Measurements from ENCODE around the gene SPATA6L.

The SPATA6L gene

DNA sequence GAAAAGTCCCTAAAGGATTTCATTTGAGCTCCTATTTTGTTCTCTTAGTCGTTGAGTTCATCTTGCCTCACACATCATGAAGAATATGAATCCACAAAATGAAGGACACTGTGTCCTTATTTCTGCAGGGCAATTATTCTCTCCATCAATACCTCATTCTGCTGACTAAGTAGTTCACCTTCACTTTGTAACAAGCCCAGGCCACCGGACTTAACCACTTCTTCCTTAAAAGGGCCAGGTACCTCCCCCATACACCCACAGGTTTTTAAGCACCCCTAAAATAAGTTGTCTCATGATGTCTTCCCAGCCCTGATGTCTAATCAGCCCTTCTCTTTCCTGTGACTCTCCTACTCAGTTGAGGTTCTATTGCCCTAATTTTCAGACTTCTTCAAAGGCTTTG, 71.3 kb downstream of the SPATA6L start:
- no peak overlapping the region for H3K4me3 ChIP-seq (ENCODE audit: low read depth, low read length)
- ChIA-PET CTCF (interaction anchor here (2.0 kb wide), 1 partner anchor 10 kb away, joined by 12 read pairs; no protein-coding TSS in a partner anchor), POLR2A (no interaction called here)
- no peak for DNase-seq (ENCODE audit: low read depth, low spot score)
- TF ChIP-seq, protein P1, sequence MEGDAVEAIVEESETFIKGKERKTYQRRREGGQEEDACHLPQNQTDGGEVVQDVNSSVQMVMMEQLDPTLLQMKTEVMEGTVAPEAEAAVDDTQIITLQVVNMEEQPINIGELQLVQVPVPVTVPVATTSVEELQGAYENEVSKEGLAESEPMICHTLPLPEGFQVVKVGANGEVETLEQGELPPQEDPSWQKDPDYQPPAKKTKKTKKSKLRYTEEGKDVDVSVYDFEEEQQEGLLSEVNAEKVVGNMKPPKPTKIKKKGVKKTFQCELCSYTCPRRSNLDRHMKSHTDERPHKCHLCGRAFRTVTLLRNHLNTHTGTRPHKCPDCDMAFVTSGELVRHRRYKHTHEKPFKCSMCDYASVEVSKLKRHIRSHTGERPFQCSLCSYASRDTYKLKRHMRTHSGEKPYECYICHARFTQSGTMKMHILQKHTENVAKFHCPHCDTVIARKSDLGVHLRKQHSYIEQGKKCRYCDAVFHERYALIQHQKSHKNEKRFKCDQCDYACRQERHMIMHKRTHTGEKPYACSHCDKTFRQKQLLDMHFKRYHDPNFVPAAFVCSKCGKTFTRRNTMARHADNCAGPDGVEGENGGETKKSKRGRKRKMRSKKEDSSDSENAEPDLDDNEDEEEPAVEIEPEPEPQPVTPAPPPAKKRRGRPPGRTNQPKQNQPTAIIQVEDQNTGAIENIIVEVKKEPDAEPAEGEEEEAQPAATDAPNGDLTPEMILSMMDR (IDR thresholded peaks at IDR 0.05; ENCODE audit: insufficient read depth, low read length, missing control alignments), result no peak

DNA sequence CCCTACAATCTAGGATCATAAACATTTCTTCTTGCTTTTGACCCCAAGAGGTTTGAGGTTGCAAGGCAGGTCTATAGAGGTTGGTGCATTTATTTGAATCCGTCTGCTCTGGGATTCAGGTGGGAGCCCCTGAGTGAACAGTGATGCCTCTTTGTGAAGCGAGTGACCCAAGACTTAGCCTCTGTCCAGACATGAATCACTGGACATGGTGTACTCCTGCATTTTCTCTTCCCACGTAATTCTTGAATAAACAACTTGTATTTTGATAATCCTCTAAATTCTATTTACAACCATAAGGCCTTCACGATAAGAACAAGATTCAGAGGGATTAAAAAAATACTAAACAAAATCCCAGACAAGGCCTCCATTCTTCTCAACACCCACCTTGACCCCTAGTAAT, 71.7 kb downstream of the SPATA6L start:
- TF ChIP-seq, protein P1 (IDR thresholded peaks at IDR 0.05; ENCODE audit: insufficient read depth, low read length, missing control alignments), result no peak
- POLR2A ChIA-PET, result no interaction called here
- H3K4me3 ChIP-seq (ENCODE audit: low read depth, low read length), result no peak overlapping the region
- CTCF ChIA-PET, result interaction anchor here (2.0 kb wide), 1 partner anchor 10 kb away, joined by 12 read pairs; no protein-coding TSS in a partner anchor
- no peak for DNase-seq (ENCODE audit: low read depth, low spot score)

DNA sequence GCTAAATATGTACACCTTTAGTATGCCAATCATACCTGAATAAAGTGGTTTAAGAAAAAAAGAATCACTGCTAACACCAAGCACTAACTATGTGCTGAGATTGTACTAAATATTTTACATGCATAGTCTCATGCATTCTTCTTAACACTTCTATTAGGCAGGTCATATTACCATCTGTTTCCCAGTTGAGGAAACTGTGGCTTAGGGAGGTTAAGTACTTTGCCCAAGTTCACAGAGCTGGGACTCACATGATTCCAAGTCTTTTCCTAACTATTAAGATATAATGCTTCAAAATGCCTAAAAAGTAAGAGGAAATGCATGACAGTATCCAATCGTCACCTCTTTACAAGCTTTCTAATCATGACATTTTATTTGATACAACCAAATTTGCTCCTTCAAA, 73.4 kb downstream of the SPATA6L start:
- ChIA-PET CTCF (interaction anchor here (0.7 kb wide), 1 partner anchor 12 kb away, joined by 3 read pairs; no protein-coding TSS in a partner anchor), POLR2A (no interaction called here)
- TF ChIP-seq, protein P1 (IDR thresholded peaks at IDR 0.05; ENCODE audit: insufficient read depth, low read length, missing control alignments), result no peak
- DNase-seq (ENCODE audit: low read depth, low spot score), result no peak
- no peak overlapping the region for H3K4me3 ChIP-seq (ENCODE audit: low read depth, low read length)

DNA sequence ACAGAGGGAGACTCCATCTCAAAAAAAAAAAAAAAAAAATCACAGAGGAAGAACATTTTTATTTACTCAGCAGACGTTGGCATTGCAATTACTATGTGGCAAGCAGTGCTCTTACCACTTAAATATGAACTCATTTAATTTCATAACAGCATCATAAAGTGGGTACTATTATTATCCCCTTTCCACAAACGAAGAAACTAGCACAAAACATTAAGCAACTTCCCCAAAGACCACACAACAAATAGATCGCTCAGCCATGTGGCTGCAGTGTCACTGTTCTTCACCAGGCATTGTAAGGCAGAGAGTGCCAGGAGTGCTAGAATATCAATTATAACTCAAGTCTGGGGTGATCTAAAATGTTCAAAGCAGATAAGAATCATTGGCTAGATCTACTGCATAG, 74.0 kb downstream of the SPATA6L start:
- no peak overlapping the region for H3K4me3 ChIP-seq (ENCODE audit: low read depth, low read length)
- POLR2A ChIA-PET, result no interaction called here

DNA sequence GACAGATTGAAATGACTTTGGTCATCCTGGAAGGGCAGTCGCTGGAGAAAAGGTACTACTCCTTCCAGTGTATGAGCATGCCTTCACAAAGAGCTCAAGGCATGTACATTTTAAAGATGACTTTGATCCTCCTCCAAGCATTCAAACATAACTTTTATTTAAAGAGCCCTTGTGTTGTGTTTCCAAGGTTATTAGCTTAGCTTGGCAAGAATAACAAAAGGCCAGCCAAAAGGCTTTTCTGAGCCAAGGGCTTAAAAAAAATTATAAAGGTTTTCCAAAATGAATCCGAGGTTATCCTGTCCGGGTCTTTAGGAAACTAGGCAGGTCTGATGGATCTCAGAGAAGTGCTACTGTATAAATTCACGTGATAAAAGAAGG, 75.2 kb downstream of the SPATA6L start:
- ChIA-PET POLR2A (no interaction called here), CTCF (interaction anchor here (0.6 kb wide), 1 partner anchor 13 kb away, joined by 4 read pairs; no protein-coding TSS in a partner anchor)
- no peak for DNase-seq (ENCODE audit: low read depth, low spot score)
- no peak overlapping the region for H3K4me3 ChIP-seq (ENCODE audit: low read depth, low read length)
- TF ChIP-seq, protein P1 (IDR thresholded peaks at IDR 0.05; ENCODE audit: insufficient read depth, low read length, missing control alignments), result no peak

More for the DNA sequence above, 74.0 kb downstream of the SPATA6L start:
- TF ChIP-seq, protein P1 (IDR thresholded peaks at IDR 0.05; ENCODE audit: insufficient read depth, low read length, missing control alignments), result no peak
- CTCF ChIA-PET, result no interaction called here
- DNase-seq (ENCODE audit: low read depth, low spot score), result no peak

DNA sequence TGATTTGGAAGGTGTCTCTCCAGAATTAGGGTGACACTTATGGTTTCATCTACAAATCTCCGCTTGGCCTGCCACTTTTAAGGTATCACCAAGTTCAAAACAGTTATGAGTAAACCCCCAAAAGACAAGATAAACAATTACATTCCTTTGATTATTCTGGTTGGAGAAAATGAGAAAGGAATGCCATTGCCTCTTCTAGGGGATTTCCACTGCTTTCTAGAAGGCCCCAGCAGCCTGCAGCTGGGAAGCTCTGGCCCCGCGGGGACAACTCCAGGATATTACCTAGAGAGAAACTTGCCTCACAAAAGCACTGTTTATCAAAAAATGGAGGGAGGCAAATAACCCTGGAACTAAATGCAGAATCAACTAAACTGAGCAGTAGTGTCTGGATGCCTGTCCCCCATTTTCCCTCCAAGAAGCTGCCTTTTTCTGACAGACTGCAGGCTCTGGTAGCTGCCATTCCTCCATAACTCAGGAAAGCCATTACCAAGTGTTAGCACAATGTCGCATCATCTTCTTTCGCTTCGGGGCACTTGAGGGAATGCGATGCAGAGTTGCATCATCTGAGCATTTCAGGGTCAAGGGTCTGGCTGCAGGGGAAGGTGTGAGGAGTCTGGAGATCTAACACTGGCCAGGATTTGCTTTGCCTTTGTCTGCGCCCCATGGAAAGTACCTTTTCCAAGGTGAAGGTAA, 75.7 kb downstream of the SPATA6L start:
- ChIA-PET POLR2A (no interaction called here), CTCF (interaction anchor here (0.6 kb wide), 1 partner anchor 14 kb away, joined by 4 read pairs; no protein-coding TSS in a partner anchor)
- TF ChIP-seq, protein P1 (IDR thresholded peaks at IDR 0.05; ENCODE audit: insufficient read depth, low read length, missing control alignments), result no peak
- DNase-seq (ENCODE audit: low read depth, low spot score), result no peak
- H3K4me3 ChIP-seq (ENCODE audit: low read depth, low read length), result no peak overlapping the region

All from AG04449 (cell line).